ENCODE data around the gene MAN2B2. TPM values are rescaled to one million over a fixed set of nuclear protein-coding genes. Genes with fewer than 3 reads are reported as not detected.

Gene MAN2B2
- total RNA-seq, 1 donor from 2014 or later, result 4.2 TPM

DNA sequence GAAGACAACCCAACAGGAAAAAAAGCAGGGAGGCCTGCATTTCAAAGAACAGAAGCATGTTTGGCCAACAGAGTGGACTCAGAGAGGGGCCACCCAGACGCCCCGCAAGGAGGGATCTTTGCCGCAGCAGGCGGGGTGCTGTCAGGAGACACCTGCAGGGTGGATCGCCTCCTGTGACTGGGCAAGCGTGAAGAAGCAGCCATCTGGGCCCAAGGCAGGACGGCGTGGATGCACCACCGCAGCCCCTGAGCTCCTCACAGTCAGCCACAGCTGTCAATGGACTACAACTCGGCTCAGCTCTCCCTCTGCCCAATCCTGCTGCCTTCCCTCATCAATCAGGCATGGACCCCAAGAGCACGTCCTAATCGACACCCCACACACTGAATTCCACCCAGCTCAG, 32.0 kb upstream of the MAN2B2 start:
- peaks cover 13 to 32% (median 16%) of the 10 kb centered on the region in 3 donors for H3K27me3 ChIP-seq (ENCODE audit: control insufficient read depth in 3 of 3, insufficient read depth in 3 of 3, low read length in 3 of 3)
- peaks cover 0 to 6% (median 5%) of the 10 kb centered on the region in 3 donors for H3K9me3 ChIP-seq (ENCODE audit: control insufficient read depth in 3 of 3, low read length in 3 of 3)
- H3K9ac ChIP-seq (ENCODE audit: low read depth in 1 of 3, low read length in 3 of 3), result no peak overlapping the region
- H3K36me3 ChIP-seq (ENCODE audit: control insufficient read depth in 3 of 3, insufficient read depth in 3 of 3, low read length in 3 of 3), result no peaks in the 10 kb centered on the region
- no peaks in the 10 kb centered on the region for H3K4me1 ChIP-seq (ENCODE audit: control insufficient read depth in 3 of 3, insufficient read depth in 3 of 3, low read length in 3 of 3)
- H3K4me3 ChIP-seq (ENCODE audit: low read length in 3 of 3), result no peak overlapping the region
- no peak overlapping the region for H3K27ac ChIP-seq (ENCODE audit: low read depth, low read length)

DNA sequence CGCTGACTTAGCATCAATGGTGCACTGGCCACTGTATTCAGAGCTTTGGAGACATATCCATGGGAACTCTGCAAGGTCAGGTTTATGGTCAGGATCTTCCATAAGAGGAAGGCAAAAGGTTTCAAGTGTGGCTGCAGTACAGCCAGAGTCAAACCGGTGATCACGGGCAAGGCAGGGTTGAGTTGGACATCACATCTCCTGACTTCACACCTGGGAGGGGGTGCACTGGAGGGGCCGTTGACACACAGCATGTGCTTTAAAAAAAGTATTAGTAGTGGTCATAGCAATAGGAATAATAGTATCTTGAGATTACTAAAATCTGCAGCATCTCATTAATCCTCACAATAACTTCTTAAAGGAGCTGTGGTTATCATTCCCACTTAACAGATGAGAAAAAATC, 28.9 kb upstream of the MAN2B2 start:
- H3K9me3 ChIP-seq (ENCODE audit: control insufficient read depth in 3 of 3, low read length in 3 of 3), result no peaks in the 10 kb centered on the region
- no peak overlapping the region for H3K27ac ChIP-seq (ENCODE audit: low read depth, low read length)
- H3K36me3 ChIP-seq (ENCODE audit: control insufficient read depth in 3 of 3, insufficient read depth in 3 of 3, low read length in 3 of 3), result no peaks in the 10 kb centered on the region
- H3K4me3 ChIP-seq (ENCODE audit: low read length in 3 of 3), result no peak overlapping the region
- H3K9ac ChIP-seq (ENCODE audit: low read depth in 1 of 3, low read length in 3 of 3), result no peak overlapping the region
- H3K4me1 ChIP-seq (ENCODE audit: control insufficient read depth in 3 of 3, insufficient read depth in 3 of 3, low read length in 3 of 3), result peaks cover 0 to 9% (median 5%) of the 10 kb centered on the region in 3 donors
- peaks cover 9 to 20% (median 13%) of the 10 kb centered on the region in 3 donors for H3K27me3 ChIP-seq (ENCODE audit: control insufficient read depth in 3 of 3, insufficient read depth in 3 of 3, low read length in 3 of 3)

DNA sequence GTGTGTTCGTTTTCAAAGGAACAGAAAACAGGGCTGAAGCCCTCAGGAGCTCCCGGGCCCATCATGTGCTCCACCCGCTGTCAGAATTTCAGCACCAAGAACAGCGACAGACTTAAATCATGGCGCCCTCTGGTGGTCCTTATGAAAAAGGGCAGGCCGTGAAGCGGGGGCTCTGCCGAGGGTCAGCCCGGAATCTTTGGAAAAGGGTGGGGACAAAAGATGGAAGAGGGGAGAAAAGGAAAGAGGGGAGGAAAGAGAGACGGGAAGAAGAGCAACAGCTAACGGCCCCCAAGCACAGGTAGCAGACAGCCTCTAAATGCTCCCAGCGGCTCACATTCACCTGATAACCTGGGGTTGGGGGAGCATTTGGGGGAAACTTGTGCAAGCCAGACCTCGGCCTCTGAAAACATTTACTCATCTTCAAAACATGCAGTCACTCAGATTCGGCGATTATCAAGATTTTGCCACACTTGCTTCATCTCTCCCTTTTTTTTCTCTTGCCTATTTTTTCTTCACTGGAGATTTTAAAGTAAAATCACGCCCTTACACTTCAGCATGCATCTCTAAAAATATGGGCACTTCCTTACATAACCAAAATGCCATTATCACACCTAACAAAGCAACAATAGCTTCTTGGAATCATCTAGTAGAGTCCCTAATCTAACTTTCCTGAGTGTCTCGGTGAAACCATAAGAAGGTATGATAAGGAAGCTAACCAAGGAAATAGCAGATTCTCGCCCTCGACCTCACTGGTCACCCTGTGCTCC, 28.1 kb upstream of the MAN2B2 start:
- no peak overlapping the region for H3K9ac ChIP-seq (ENCODE audit: low read depth in 1 of 3, low read length in 3 of 3)
- H3K27me3 ChIP-seq (ENCODE audit: control insufficient read depth in 3 of 3, insufficient read depth in 3 of 3, low read length in 3 of 3), result peaks cover 9 to 25% (median 15%) of the 10 kb centered on the region in 3 donors
- peaks cover 3 to 6% (median 3%) of the 10 kb centered on the region in 3 donors for H3K9me3 ChIP-seq (ENCODE audit: control insufficient read depth in 3 of 3, low read length in 3 of 3)
- H3K4me3 ChIP-seq (ENCODE audit: low read length in 3 of 3), result no peak overlapping the region
- H3K4me1 ChIP-seq (ENCODE audit: control insufficient read depth in 3 of 3, insufficient read depth in 3 of 3, low read length in 3 of 3), result peaks cover 0 to 9% (median 5%) of the 10 kb centered on the region in 3 donors
- no peaks in the 10 kb centered on the region for H3K36me3 ChIP-seq (ENCODE audit: control insufficient read depth in 3 of 3, insufficient read depth in 3 of 3, low read length in 3 of 3)
- no peak overlapping the region for H3K27ac ChIP-seq (ENCODE audit: low read depth, low read length)

DNA sequence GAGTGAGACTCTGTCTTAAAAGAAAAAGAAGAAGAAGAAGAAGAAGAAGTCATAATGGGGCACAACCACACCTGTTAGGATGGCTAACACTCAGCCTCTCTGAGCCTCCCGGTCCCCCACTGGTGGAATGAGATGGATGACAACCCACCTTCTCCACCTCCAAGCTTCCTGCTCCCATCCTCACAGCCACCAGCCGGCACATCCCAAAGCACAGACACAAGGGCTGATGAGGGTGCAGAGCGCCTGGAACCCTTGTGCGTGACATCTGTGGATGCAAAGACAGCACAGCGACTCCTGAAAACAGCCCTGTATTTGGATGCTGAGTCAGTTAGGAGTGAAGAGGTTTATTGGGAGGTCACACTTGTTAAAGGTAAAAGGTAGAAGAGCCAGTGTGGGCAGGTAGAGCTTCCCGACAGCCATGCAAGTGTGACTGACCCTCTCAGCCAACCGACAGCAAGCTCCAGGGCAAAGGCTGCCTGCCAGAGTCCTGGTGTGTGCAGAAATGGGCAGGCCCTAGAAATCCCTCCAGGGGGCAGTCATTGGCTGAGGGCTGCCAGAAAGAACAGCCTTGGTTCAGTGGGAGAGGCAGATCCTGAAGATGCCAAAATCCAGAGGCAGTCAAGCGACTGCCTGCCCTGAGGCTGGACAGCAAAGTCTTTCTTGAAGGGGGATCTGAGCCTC, 26.6 kb upstream of the MAN2B2 start:
- Histone ChIP-seq H3K27ac (ENCODE audit: low read depth, low read length) (no peak overlapping the region), H3K9ac (ENCODE audit: low read depth in 1 of 3, low read length in 3 of 3) (no peak overlapping the region), H3K27me3 (ENCODE audit: control insufficient read depth in 3 of 3, insufficient read depth in 3 of 3, low read length in 3 of 3) (peaks cover 14 to 32% (median 20%) of the 10 kb centered on the region in 3 donors), H3K36me3 (ENCODE audit: control insufficient read depth in 3 of 3, insufficient read depth in 3 of 3, low read length in 3 of 3) (no peaks in the 10 kb centered on the region), H3K4me3 (ENCODE audit: low read length in 3 of 3) (no peak overlapping the region), H3K4me1 (ENCODE audit: control insufficient read depth in 3 of 3, insufficient read depth in 3 of 3, low read length in 3 of 3) (peaks cover 0 to 9% (median 5%) of the 10 kb centered on the region in 3 donors), H3K9me3 (ENCODE audit: control insufficient read depth in 3 of 3, low read length in 3 of 3) (peaks cover 5 to 8% (median 6%) of the 10 kb centered on the region in 3 donors)

DNA sequence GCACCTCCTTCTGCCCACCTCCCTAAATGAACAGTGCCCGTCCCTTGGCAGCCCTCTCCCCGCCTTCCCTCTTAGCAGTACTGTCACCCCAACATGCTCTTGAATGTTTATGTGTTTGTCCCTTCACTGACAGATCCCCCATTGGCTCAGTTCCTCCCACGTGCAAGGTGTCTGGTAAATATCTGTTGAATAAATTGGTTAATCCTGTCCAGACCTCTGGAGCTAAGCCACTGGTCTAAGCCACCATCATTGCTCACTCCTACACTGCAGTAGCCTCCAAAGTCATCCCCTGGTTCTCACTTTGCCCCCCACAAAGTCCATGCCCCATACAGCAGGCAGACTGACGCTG, 26.1 kb upstream of the MAN2B2 start:
- H3K4me1 ChIP-seq (ENCODE audit: control insufficient read depth in 3 of 3, insufficient read depth in 3 of 3, low read length in 3 of 3), result peaks cover 0 to 9% (median 5%) of the 10 kb centered on the region in 3 donors

DNA sequence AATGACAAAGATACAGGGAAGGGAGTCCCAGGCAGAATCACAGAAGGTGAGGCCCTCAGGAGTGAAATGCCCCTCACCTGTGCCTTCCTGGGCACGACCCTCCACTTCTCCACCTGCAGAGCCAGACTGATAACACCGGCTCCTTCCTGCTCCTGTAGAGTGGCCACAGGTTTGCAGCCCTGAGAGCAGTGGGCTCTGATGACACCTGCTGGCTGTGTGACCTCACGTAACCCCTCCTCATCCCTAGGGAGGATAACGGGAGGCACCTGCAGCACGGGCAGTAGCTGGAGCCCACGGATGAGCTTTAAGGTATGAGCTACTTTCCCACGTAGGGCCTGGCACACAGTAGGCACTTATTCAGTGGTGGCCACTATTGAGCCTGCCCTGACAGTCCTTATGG, 25.5 kb upstream of the MAN2B2 start:
- H3K9ac ChIP-seq (ENCODE audit: low read depth in 1 of 3, low read length in 3 of 3), result no peak overlapping the region
- H3K4me3 ChIP-seq (ENCODE audit: low read length in 3 of 3), result no peak overlapping the region
- peaks cover 18 to 36% (median 24%) of the 10 kb centered on the region in 3 donors for H3K27me3 ChIP-seq (ENCODE audit: control insufficient read depth in 3 of 3, insufficient read depth in 3 of 3, low read length in 3 of 3)
- H3K4me1 ChIP-seq (ENCODE audit: control insufficient read depth in 3 of 3, insufficient read depth in 3 of 3, low read length in 3 of 3), result peaks cover 0 to 9% (median 5%) of the 10 kb centered on the region in 3 donors
- no peak overlapping the region for H3K27ac ChIP-seq (ENCODE audit: low read depth, low read length)
- peaks cover 5 to 8% (median 6%) of the 10 kb centered on the region in 3 donors for H3K9me3 ChIP-seq (ENCODE audit: control insufficient read depth in 3 of 3, low read length in 3 of 3)
- H3K36me3 ChIP-seq (ENCODE audit: control insufficient read depth in 3 of 3, insufficient read depth in 3 of 3, low read length in 3 of 3), result no peaks in the 10 kb centered on the region

More for the DNA sequence above, 26.1 kb upstream of the MAN2B2 start:
- Histone ChIP-seq H3K27me3 (ENCODE audit: control insufficient read depth in 3 of 3, insufficient read depth in 3 of 3, low read length in 3 of 3) (peaks cover 19 to 34% (median 20%) of the 10 kb centered on the region in 3 donors), H3K4me3 (ENCODE audit: low read length in 3 of 3) (no peak overlapping the region), H3K9me3 (ENCODE audit: control insufficient read depth in 3 of 3, low read length in 3 of 3) (peaks cover 5 to 8% (median 6%) of the 10 kb centered on the region in 3 donors), H3K27ac (ENCODE audit: low read depth, low read length) (no peak overlapping the region), H3K9ac (ENCODE audit: low read depth in 1 of 3, low read length in 3 of 3) (no peak overlapping the region), H3K36me3 (ENCODE audit: control insufficient read depth in 3 of 3, insufficient read depth in 3 of 3, low read length in 3 of 3) (no peaks in the 10 kb centered on the region)

DNA sequence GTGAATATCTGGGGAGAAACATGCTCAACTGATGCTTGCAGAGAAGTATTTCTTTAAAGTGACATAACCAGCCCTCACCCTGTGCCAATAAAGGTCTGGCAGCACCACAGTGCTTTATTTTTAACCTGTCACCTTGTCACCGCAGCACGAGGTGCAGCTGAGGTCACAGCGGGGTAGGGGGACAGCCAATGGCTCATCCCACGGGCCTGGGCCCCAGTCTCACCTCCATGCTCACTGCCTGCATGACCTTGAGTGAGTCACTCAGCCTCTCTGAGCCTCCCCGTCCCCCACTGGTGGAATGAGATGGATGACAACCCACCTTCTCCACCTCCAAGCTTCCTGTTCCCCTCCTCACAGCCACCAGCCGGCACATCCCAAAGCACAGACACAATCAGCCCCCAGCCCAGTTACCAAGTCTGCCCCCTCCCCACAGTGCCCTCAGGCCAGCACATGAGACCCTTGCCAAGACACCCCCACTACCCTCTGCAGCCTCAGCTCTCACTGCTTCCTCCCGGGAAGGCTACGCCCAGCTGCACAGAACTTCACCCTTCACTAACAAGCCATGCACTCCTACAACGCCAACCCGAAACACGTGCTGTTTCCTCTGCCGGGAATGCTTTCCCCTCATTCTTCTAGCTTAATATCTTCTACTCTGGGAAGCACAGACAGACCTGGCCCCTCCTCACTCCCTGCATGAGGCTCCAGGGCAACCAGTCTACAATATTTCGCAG, 24.9 kb upstream of the MAN2B2 start:
- Histone ChIP-seq H3K4me1 (ENCODE audit: control insufficient read depth in 3 of 3, insufficient read depth in 3 of 3, low read length in 3 of 3) (peaks cover 0 to 9% (median 5%) of the 10 kb centered on the region in 3 donors), H3K4me3 (ENCODE audit: low read length in 3 of 3) (no peak overlapping the region), H3K9me3 (ENCODE audit: control insufficient read depth in 3 of 3, low read length in 3 of 3) (peaks cover 5 to 8% (median 6%) of the 10 kb centered on the region in 3 donors), H3K27me3 (ENCODE audit: control insufficient read depth in 3 of 3, insufficient read depth in 3 of 3, low read length in 3 of 3) (peaks cover 18 to 36% (median 25%) of the 10 kb centered on the region in 3 donors), H3K27ac (ENCODE audit: low read depth, low read length) (no peak overlapping the region), H3K9ac (ENCODE audit: low read depth in 1 of 3, low read length in 3 of 3) (no peak overlapping the region), H3K36me3 (ENCODE audit: control insufficient read depth in 3 of 3, insufficient read depth in 3 of 3, low read length in 3 of 3) (no peaks in the 10 kb centered on the region)

DNA sequence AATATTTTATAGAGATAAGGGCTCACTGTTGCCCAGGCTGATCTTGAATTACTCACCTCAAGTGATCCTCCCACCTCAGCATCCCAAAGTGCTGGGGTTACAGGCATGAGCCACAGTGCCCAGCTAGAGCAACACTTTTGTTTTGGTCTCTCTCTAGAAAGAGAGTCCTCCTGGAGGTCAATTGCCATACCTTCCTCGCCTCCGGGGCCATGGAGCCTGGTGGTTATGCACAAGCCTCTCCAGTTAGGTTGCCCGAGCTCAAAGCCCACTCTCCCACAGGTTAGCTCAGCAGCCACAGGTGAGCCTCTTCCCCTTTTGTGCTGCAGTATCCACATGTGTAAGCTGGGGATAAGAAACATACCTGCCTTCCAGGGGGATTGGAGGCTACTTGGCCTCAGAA, 24.2 kb upstream of the MAN2B2 start:
- H3K27me3 ChIP-seq (ENCODE audit: control insufficient read depth in 3 of 3, insufficient read depth in 3 of 3, low read length in 3 of 3), result peaks cover 25 to 40% (median 32%) of the 10 kb centered on the region in 3 donors
- no peak overlapping the region for H3K27ac ChIP-seq (ENCODE audit: low read depth, low read length)
- no peak overlapping the region for H3K4me3 ChIP-seq (ENCODE audit: low read length in 3 of 3)
- peaks cover 5 to 8% (median 6%) of the 10 kb centered on the region in 3 donors for H3K9me3 ChIP-seq (ENCODE audit: control insufficient read depth in 3 of 3, low read length in 3 of 3)
- H3K9ac ChIP-seq (ENCODE audit: low read depth in 1 of 3, low read length in 3 of 3), result no peak overlapping the region
- H3K36me3 ChIP-seq (ENCODE audit: control insufficient read depth in 3 of 3, insufficient read depth in 3 of 3, low read length in 3 of 3), result no peaks in the 10 kb centered on the region
- peaks cover 0 to 9% (median 5%) of the 10 kb centered on the region in 3 donors for H3K4me1 ChIP-seq (ENCODE audit: control insufficient read depth in 3 of 3, insufficient read depth in 3 of 3, low read length in 3 of 3)

DNA sequence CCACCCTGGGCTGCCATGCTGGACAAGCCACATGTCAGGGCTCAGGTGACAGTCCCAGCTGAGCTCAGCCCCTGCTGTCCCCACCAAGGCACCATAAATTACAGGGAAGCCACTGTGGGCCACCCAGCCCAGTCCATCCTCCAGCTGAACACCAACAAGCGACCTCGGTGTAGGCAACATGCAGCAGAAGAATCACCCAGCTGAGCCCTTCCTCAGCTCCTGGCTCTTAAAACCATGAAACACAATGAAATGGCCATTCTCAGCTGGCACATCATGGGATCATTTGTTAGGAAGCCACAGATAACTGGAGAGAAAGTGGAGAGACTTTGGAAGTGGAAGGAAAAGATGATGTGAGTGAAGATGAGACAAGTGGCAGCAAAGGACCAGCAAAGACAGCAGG, 23.3 kb upstream of the MAN2B2 start:
- H3K27me3 ChIP-seq (ENCODE audit: control insufficient read depth in 3 of 3, insufficient read depth in 3 of 3, low read length in 3 of 3), result peaks cover 29 to 44% (median 36%) of the 10 kb centered on the region in 3 donors
- peaks cover 5 to 8% (median 6%) of the 10 kb centered on the region in 3 donors for H3K9me3 ChIP-seq (ENCODE audit: control insufficient read depth in 3 of 3, low read length in 3 of 3)

More for the DNA sequence above, 23.3 kb upstream of the MAN2B2 start:
- H3K4me3 ChIP-seq (ENCODE audit: low read length in 3 of 3), result no peak overlapping the region
- peaks cover 0 to 9% (median 5%) of the 10 kb centered on the region in 3 donors for H3K4me1 ChIP-seq (ENCODE audit: control insufficient read depth in 3 of 3, insufficient read depth in 3 of 3, low read length in 3 of 3)
- no peaks in the 10 kb centered on the region for H3K36me3 ChIP-seq (ENCODE audit: control insufficient read depth in 3 of 3, insufficient read depth in 3 of 3, low read length in 3 of 3)
- H3K27ac ChIP-seq (ENCODE audit: low read depth, low read length), result no peak overlapping the region
- no peak overlapping the region for H3K9ac ChIP-seq (ENCODE audit: low read depth in 1 of 3, low read length in 3 of 3)
